ENCODE results near the gene SRGAP3.

DNA sequence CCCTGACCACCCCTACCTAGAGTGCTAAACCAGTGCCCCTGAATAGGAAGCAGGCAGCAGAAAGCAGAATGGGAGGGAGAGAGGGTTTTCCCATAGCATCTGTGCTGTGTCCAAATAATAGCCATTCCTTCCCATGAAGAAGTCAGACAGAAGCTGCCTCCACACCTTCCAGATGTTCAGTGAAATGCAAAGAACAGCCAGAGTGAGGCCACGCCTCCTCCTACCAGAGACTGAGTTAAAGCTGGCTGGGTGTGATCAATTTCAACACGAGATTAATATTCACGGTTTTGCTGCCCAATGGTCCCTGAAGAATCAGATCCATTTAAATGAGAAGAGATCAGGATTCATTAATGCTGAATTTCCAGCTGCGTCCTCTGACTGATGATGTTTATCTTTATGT, 111.8 kb downstream of the SRGAP3 start:
- TF ChIP-seq, protein P1, sequence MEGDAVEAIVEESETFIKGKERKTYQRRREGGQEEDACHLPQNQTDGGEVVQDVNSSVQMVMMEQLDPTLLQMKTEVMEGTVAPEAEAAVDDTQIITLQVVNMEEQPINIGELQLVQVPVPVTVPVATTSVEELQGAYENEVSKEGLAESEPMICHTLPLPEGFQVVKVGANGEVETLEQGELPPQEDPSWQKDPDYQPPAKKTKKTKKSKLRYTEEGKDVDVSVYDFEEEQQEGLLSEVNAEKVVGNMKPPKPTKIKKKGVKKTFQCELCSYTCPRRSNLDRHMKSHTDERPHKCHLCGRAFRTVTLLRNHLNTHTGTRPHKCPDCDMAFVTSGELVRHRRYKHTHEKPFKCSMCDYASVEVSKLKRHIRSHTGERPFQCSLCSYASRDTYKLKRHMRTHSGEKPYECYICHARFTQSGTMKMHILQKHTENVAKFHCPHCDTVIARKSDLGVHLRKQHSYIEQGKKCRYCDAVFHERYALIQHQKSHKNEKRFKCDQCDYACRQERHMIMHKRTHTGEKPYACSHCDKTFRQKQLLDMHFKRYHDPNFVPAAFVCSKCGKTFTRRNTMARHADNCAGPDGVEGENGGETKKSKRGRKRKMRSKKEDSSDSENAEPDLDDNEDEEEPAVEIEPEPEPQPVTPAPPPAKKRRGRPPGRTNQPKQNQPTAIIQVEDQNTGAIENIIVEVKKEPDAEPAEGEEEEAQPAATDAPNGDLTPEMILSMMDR (IDR thresholded peaks at IDR 0.05) = no peak
- no peak for TF ChIP-seq POLR2A (IDR thresholded peaks at IDR 0.05)
